Measurements from ENCODE around the gene CPTP. TPM values are rescaled to one million over a fixed set of nuclear protein-coding genes. Genes with fewer than 3 reads are reported as not detected.

CPTP gene
- total RNA-seq, 3 donors from 2014 or later (not counting 1 experiment from before 2014, with no cell fraction given), result 8.0 to 14.6 (median 12.3) TPM

DNA sequence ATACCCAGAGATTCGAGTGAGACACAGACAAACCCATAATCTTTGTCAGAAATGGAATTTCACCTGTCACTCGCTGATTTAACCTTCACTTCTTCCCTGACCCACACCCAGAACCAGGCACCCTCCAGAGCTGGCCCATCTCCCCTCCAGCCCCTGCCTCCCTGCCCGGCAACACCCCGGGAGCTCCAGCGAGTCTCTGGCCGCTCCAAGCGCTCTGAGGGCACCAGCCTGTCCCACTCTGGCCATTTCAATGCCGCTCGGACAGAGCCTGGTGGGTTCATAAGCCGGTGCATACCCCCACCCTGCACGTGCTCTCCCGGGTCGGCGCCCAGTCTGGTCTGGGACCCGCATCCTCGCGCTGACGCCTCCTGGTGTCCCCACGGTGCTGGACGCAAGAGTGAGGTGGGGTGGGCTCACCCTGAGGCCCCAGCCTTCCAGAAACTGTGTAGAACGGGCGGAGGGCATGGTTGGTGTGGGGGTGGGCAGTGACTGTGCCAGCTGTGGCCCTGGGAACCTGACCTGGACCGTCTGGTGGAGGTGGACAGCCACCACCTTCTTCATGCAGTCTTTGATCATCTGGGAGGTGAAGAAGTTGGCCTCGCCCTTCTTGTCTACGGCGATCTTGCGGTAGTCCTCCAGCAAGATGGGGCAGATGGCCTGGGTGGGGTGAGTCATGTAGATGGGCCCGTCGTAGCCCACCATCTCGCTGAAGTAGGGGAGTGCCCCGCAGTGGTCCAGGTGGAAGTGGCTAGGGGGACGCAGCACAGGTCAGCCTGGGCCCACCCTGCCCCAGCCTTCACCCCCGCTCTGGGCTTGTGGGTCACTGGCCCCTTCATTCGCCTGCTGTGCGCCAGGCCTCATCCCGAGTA lies 5.6 kb upstream of the CPTP start:
- no peaks in the 10 kb centered on the region for H3K36me3 Mint-ChIP-seq
- Histone ChIP-seq H3K9me3 (ENCODE audit: control insufficient read depth, insufficient read depth, low read length) (no peaks in the 10 kb centered on the region), H3K27ac (ENCODE audit: low read length) (no peak overlapping the region), H3K27me3 (ENCODE audit: control insufficient read depth, insufficient read depth, low read length) (no peaks in the 10 kb centered on the region), H3K36me3 (ENCODE audit: control insufficient read depth, insufficient read depth, low read length) (peaks cover 25% of the 10 kb centered on the region), H3K4me3 (ENCODE audit: low read length) (no peak overlapping the region), H3K4me1 (ENCODE audit: control insufficient read depth, insufficient read depth, low read length) (peaks cover 20% of the 10 kb centered on the region)
- intact Hi-C loops (cut with micrococcal nuclease), result no loop called here
- no peak overlapping the region for H3K27ac Mint-ChIP-seq
- 94% methylated on average over 36 of the region's 36 CpGs for WGBS (ENCODE audit: insufficient coverage)
- TF ChIP-seq, protein P1, sequence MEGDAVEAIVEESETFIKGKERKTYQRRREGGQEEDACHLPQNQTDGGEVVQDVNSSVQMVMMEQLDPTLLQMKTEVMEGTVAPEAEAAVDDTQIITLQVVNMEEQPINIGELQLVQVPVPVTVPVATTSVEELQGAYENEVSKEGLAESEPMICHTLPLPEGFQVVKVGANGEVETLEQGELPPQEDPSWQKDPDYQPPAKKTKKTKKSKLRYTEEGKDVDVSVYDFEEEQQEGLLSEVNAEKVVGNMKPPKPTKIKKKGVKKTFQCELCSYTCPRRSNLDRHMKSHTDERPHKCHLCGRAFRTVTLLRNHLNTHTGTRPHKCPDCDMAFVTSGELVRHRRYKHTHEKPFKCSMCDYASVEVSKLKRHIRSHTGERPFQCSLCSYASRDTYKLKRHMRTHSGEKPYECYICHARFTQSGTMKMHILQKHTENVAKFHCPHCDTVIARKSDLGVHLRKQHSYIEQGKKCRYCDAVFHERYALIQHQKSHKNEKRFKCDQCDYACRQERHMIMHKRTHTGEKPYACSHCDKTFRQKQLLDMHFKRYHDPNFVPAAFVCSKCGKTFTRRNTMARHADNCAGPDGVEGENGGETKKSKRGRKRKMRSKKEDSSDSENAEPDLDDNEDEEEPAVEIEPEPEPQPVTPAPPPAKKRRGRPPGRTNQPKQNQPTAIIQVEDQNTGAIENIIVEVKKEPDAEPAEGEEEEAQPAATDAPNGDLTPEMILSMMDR (IDR thresholded peaks at IDR 0.05), result no peak
- H3K9me3 Mint-ChIP-seq, result no peaks in the 10 kb centered on the region
- H3K4me1 Mint-ChIP-seq, result peaks cover 20 to 48% of the 10 kb centered on the region in 2 donors
- no peak overlapping the region for H3K4me3 Mint-ChIP-seq
- no peak for DNase-seq
- ATAC-seq, result no peak
- no peaks in the 10 kb centered on the region for H3K27me3 Mint-ChIP-seq (ENCODE audit: low read depth in 2 of 2)

DNA sequence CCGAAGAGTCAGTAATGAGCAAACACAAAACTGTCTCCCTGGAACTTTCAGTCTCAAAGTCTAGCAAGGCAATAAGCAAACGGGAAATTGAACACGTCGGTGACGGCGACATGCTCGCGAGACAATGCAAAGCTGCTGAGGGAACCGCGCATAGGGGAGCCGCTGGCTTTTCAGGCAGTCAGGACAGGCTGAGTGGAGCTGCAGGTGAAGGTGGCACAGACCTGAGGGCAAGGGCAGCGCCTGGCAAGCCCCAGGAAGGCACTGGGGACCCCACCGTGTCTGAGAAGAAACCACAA lies 5.0 kb upstream of the CPTP start:
- Mint-ChIP-seq H3K4me3 (no peak overlapping the region), H3K27ac (peak overlapping the region in 1 of 2 donors; percentile 51), H3K9me3 (no peaks in the 10 kb centered on the region), H3K36me3 (no peaks in the 10 kb centered on the region), H3K27me3 (ENCODE audit: low read depth in 2 of 2) (no peaks in the 10 kb centered on the region), H3K4me1 (peaks cover 20 to 54% of the 10 kb centered on the region in 2 donors)
- 90% methylated on average over 13 of the region's 13 CpGs for WGBS (ENCODE audit: insufficient coverage)
- intact Hi-C loops (cut with micrococcal nuclease), result no loop called here
- Histone ChIP-seq H3K27me3 (ENCODE audit: control insufficient read depth, insufficient read depth, low read length) (no peaks in the 10 kb centered on the region), H3K36me3 (ENCODE audit: control insufficient read depth, insufficient read depth, low read length) (peaks cover 19% of the 10 kb centered on the region), H3K9me3 (ENCODE audit: control insufficient read depth, insufficient read depth, low read length) (no peaks in the 10 kb centered on the region), H3K4me1 (ENCODE audit: control insufficient read depth, insufficient read depth, low read length) (peaks cover 20% of the 10 kb centered on the region), H3K4me3 (ENCODE audit: low read length) (no peak overlapping the region), H3K27ac (ENCODE audit: low read length) (no peak overlapping the region)
- TF ChIP-seq, protein P1 (IDR thresholded peaks at IDR 0.05), result no peak
- DNase-seq (no peak), ATAC-seq (no peak)

DNA sequence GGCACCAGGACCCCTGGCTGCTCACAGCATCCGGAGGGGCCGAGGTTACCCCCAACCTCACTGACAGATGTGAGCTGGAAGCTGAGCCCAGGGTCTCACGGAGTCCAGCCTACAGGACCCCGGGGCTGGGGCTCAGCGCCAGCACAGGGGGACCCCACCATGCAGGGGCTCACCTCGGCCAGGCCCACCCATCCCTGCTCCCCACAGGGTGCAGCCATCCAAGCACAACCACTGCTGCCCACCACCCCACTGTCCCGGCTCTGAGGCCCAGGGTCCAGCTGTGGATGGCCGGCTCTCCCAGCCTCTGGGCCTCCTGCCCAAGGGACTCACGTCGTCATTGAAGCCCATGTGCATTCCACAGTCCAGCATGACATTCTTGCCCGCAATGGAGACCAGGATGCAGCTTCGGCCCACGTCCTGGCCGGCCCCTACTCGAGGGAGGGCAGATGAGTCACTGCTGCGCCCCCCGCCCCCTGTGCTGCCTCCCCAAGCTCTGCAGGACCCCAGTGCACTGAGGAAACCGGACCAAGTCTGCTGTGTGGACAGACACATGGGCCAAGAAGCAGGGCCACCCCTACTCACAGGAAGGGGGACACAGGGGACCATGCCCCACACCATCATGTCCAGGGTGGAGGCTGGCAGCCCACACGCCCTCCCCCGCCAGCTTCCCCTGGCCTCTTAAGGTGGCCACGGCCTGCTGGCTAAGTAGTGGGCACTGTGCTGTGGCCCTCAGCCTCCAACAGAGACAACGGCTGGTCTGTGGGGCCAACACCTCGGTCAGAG lies 3.7 kb upstream of the CPTP start:
- WGBS (ENCODE audit: insufficient coverage), result 95% methylated on average over 23 of the region's 23 CpGs
- H3K9me3 Mint-ChIP-seq, result no peaks in the 10 kb centered on the region
- no peak overlapping the region for H3K27ac ChIP-seq (ENCODE audit: low read length)

More for the DNA sequence above, 3.7 kb upstream of the CPTP start:
- no peaks in the 10 kb centered on the region for H3K27me3 Mint-ChIP-seq (ENCODE audit: low read depth in 2 of 2)
- Histone ChIP-seq H3K4me1 (ENCODE audit: control insufficient read depth, insufficient read depth, low read length) (peaks cover 30% of the 10 kb centered on the region), H3K36me3 (ENCODE audit: control insufficient read depth, insufficient read depth, low read length) (peaks cover 16% of the 10 kb centered on the region), H3K4me3 (ENCODE audit: low read length) (no peak overlapping the region), H3K9me3 (ENCODE audit: control insufficient read depth, insufficient read depth, low read length) (no peaks in the 10 kb centered on the region), H3K27me3 (ENCODE audit: control insufficient read depth, insufficient read depth, low read length) (no peaks in the 10 kb centered on the region)
- no peaks in the 10 kb centered on the region for H3K36me3 Mint-ChIP-seq
- no peak overlapping the region for H3K4me3 Mint-ChIP-seq
- ATAC-seq, result no peak
- H3K27ac Mint-ChIP-seq, result no peak overlapping the region
- no peak for DNase-seq
- peaks cover 20 to 44% of the 10 kb centered on the region in 2 donors for H3K4me1 Mint-ChIP-seq
- TF ChIP-seq, protein P1 (IDR thresholded peaks at IDR 0.05), result no peak
- intact Hi-C loops (cut with micrococcal nuclease), result no loop called here
